BE2C (cell line): ENCODE results near the gene TCP11L2.
A peak's percentile ranks its signal among the peaks of the same experiment; 100 is the strongest.

Source experiments
- DNase-seq: peaks from one replicate; pipeline ENCODE4 v3.0.0-alpha.2; 2020
- H3K27me3 ChIP-seq: fragments of 250-450 bp; sonication (Bioruptor Pico); 2 replicates; pipeline ENCODE4 v1.5.1; 2020; ENCODE audit warnings: mild to moderate bottlenecking
- H3K36me3 ChIP-seq: fragments of 250-450 bp; sonication (Bioruptor Pico); 2 replicates; pipeline ENCODE4 v1.5.1; 2020; ENCODE audit warnings: mild to moderate bottlenecking
- H3K4me1 ChIP-seq: fragments of 250-450 bp; sonication (Bioruptor Pico); 2 replicates; pipeline ENCODE4 v1.5.1; 2020
- H3K4me3 ChIP-seq: 2 replicates; pipeline ENCODE4 v1.5.1; 2011; ENCODE audit warnings: low read depth, low read length
- H3K9me3 ChIP-seq: fragments of 250-450 bp; sonication (Bioruptor Pico); 2 replicates; pipeline ENCODE4 v1.5.1; 2020
- TF ChIP-seq, protein P1 (sequence below): IDR thresholded peaks from 2 replicates; pipeline ENCODE4 v1.5.1; 2012; ENCODE audit warnings: mild to moderate bottlenecking, low read depth, low read length

Gene TCP11L2

DNA sequence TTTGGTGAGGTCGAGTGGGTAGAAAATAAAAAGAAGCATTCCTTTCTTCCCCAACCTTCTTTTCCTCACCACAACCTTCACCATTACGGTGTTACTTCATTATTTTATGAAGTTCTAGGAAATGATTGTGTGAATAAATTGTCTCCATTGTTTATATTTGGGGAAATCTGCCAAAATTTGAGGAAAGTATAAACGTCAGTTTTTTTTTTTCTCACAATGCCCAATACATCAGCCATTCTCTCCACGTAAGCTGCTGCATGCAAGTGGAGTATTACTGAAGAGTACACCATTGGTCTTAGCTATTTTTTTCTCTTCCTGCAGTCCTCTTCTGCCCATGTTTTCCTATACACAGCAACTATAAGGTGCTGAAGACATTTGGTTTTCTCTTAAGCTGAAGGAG lies 45.9 kb downstream of the TCP11L2 start:
- Histone ChIP-seq H3K4me1 (no peaks in the 10 kb centered on the region), H3K27me3 (peaks cover 8% of the 10 kb centered on the region; the same call in 1 of the 2 replicates), H3K4me3 (no peak overlapping the region), H3K9me3 (no peaks in the 10 kb centered on the region), H3K36me3 (no peaks in the 10 kb centered on the region)
- TF ChIP-seq, protein P1, sequence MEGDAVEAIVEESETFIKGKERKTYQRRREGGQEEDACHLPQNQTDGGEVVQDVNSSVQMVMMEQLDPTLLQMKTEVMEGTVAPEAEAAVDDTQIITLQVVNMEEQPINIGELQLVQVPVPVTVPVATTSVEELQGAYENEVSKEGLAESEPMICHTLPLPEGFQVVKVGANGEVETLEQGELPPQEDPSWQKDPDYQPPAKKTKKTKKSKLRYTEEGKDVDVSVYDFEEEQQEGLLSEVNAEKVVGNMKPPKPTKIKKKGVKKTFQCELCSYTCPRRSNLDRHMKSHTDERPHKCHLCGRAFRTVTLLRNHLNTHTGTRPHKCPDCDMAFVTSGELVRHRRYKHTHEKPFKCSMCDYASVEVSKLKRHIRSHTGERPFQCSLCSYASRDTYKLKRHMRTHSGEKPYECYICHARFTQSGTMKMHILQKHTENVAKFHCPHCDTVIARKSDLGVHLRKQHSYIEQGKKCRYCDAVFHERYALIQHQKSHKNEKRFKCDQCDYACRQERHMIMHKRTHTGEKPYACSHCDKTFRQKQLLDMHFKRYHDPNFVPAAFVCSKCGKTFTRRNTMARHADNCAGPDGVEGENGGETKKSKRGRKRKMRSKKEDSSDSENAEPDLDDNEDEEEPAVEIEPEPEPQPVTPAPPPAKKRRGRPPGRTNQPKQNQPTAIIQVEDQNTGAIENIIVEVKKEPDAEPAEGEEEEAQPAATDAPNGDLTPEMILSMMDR: no peak
- DNase-seq: no peak

DNA sequence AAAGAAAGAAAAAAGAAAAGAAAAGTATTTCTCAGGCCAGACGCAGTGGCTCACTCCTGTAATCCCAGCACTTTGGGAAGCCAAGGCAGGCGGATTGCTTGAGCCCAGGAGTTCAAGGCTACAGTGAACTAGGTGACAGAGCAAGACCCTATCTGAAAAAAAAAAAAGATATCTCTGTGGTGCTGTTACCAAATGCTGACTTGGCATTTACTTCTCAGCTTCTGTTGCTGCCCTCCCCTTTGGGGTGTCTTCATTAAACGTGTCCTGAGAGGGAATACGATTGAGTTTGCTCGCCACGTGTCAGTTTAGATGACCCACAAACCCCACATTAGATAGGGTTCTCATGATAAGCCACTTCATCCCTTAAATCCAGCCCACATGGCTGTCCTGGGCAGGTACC lies 50.6 kb downstream of the TCP11L2 start:
- H3K36me3 ChIP-seq: no peaks in the 10 kb centered on the region
- H3K4me1 ChIP-seq: no peaks in the 10 kb centered on the region
- DNase-seq: no peak
- no peak overlapping the region for H3K4me3 ChIP-seq
- no peaks in the 10 kb centered on the region for H3K9me3 ChIP-seq
- H3K27me3 ChIP-seq: peaks cover 8% of the 10 kb centered on the region; the same call in 1 of the 2 replicates
- TF ChIP-seq, protein P1: no peak

DNA sequence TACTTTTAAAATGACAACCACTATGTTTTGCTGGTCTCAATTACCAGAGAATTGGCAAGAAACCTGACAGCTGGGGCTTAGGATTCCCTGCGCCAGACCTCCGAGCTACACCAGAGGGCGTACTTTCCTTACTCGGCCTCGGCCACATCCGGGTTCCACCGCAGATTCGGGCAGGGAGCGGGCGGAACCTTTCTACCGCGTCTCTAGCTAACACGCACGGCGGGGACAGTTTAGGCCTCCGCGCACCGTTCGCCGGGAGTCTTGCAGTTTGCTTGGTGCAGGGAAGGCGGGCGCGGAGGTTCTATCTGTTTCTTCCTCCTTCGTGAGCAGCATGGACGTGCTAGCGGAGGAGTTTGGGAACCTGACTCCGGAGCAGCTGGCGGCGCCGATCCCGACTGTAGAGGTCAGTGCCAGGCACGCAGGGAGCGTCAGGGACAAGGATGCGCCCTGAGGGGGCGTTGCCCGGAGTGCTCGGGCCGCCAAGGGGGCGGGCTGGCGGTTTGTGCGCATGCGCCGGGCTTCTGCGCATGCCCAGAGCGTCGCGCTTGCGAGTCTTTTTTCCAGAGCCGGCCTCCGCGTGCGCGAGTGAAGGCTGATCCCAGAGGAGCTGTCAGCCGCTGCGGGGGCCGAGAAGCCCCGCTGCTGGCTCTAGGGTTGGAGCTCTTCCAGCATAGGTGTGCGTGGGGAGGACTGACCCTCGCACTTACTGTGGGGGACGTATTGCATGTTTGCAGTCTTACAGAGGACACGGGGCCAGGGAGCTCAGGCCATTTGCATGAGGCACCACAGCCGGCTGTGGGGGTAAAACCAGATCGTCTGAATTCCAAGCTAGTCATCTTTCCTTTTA lies 55.2 kb downstream of the TCP11L2 start, which contains the start of gene POLR3B:
Gene POLR3B, plus strand, starts transcription at position 200 of the 847 bp plus-strand sequence. Its CDS starts 132 bp downstream, at position 332.
- TF ChIP-seq, protein P1: peak; percentile 92
- Histone ChIP-seq H3K4me3 (peak within 1 kb of the TSS; percentile 93), H3K4me1 (no peaks in the 10 kb centered on the region), H3K9me3 (no peaks in the 10 kb centered on the region), H3K27me3 (no peaks in the 10 kb centered on the region), H3K36me3 (no peaks in the 10 kb centered on the region)
- peak; percentile 96 for DNase-seq

DNA sequence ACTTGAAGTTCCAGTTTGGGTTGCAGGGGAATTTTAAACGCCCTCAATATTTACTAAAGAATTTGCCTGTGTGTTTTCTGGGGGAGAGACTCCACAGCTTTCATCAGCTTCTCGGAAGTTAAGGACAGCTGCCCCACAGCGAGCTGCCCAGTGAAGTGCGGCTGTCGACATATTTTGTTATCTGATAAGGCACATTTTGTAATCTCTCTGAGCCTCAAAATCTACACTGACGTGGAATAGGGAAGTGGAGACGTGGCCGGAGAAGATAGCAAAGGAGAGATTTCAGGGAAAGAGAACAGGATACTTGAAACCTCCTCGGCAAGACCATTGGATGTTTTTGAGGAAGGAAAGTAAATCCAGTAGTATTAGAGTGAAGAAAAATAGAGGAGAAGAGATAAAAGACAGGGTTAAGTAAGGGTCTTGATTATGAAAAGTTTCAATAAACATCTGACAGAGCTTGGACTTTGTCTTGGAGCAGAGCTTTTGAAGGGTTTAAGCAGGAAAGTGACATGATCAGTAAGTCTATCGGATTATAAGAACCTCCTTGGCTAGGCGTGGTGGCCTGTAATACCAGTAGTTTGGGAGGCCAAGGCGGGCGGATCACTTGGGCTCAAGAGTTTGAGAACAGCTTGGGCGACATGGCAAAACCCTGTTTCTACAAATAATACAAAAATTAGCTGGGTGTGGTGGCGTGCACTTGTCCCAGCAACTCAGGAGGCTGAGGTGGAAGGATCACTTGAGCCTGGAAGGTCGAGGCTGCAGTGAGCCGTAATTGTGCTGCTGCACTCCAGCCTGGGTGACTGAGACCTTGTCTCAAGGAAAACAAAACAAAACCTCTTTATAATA lies 56.1 kb downstream of the TCP11L2 start:
- H3K9me3 ChIP-seq: no peaks in the 10 kb centered on the region
- TF ChIP-seq, protein P1: no peak
- H3K27me3 ChIP-seq: no peaks in the 10 kb centered on the region
- peak overlapping the region; percentile 93 for H3K4me3 ChIP-seq
- no peaks in the 10 kb centered on the region for H3K36me3 ChIP-seq
- peak; percentile 10 for DNase-seq
- no peaks in the 10 kb centered on the region for H3K4me1 ChIP-seq

DNA sequence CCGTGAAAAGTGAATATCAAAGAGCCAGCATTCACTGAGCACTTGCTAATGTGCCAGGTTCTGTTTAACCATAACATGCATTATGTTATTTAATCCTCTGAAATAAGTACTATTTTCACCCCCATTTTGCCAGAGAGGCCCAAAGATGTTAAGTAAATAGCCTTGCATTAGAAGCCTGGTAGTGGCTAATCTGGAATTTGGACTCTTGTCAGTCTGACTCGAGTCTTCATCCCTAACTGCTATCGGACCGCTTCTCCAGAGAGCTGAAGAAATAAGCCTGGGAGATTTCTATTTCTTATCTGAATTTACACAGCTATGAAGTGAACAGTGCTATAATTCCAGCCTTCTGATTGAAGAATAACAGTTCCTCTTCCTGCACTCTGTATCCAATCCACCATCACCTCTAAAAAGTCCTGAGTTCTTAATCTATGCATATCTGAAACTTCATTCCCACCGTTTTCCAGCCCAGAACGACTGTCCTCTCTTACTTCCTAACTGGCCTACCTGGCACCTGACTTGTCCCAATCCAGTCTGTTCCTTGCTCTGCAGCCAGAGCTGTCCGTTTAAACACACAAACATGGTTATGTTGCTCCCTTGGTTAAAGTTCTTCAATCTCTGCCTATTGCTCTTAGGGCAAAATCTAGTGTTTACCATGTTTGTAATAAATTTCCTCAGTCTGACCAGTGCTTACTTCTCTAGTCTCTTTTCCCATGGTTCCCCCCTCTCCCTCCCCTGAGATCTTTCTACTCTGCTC lies 57.3 kb downstream of the TCP11L2 start:
- H3K27me3 ChIP-seq: no peaks in the 10 kb centered on the region

More for the DNA sequence above, 57.3 kb downstream of the TCP11L2 start:
- no peaks in the 10 kb centered on the region; the same call in 1 of the 2 replicates for H3K36me3 ChIP-seq
- no peak for DNase-seq
- TF ChIP-seq, protein P1: no peak
- H3K4me1 ChIP-seq: no peaks in the 10 kb centered on the region
- no peaks in the 10 kb centered on the region for H3K9me3 ChIP-seq
- no peak overlapping the region for H3K4me3 ChIP-seq
